ENCODE data around the gene HCK. TPM values are rescaled to one million over a fixed set of nuclear protein-coding genes. Genes with fewer than 3 reads are reported as not detected.

Gene HCK
- total and polyA plus RNA-seq, 9 of the 15 experiments (the other 6 are each of a cell fraction or from before 2014, with no cell fraction given) = 0.09 to 0.51 (median 0.27) TPM; not detected in 6

DNA sequence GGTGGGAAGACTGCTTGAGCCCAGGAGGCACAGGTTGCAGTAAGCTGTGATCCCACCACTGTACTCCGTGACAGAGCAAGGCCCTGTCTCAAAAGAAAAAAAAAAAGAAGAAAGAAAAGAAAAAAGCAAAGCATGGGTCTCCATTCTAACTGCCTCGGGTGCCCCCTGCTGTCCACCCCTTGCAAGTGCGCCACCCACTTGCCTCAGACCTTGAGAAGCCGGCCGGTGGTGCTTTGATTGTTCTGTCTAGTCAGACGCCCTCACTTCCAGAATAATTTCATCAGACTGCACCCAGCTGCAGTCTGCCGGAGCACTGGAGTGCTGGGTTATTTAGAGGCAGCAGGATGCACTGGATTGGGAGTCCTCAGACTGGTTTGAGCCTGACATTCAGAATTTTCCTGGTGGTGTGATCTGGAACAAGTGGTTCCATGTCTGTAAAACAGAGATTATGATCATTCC is 39.9 kb downstream of the HCK start:
- no peaks in the 10 kb centered on the region for H3K9me3 ChIP-seq (replicated peaks; ENCODE audit: control insufficient read depth, insufficient read depth, low read depth, low read length)
- no peaks in the 10 kb centered on the region for H3K9me1 ChIP-seq (ENCODE audit: control insufficient read depth, insufficient read depth, low read length)
- in situ Hi-C loops (cut with MboI) (no loop called here), intact Hi-C loops (cut with micrococcal nuclease) (loop anchor here (1.0 to 5.0 kb wide), 4 partner anchors 61 to 269 kb away; partner anchors contain the start of gene PDRG1)
- no peak overlapping the region for H3K9ac ChIP-seq (ENCODE audit: insufficient read depth in 1 of 2, low read depth in 2 of 2, low read length in 2 of 2)
- H3K27ac ChIP-seq (ENCODE audit: extremely low read depth, low read depth, low read length) = no peak overlapping the region
- no peaks in the 10 kb centered on the region for H3K36me3 ChIP-seq (ENCODE audit: control insufficient read depth, insufficient read depth, low read length)
- DNase-seq (ENCODE audit: extremely low read depth in 1 of 4, low spot score in 3 of 4) = peak; percentile 78 to 81 (median 79)
- ATAC-seq = peak; percentile 97
- H3K4me1 ChIP-seq (replicated peaks in 1 of 2; ENCODE audit: control insufficient read depth in 2 of 2, insufficient read depth in 2 of 2, low read length in 2 of 2) = no peaks in the 10 kb centered on the region; a peak in 2 of 5 replicates
- ChIA-PET CTCF (ENCODE audit: low intra/inter-chr PET ratio) (interaction anchor here (0.6 to 1.5 kb wide), 6 partner anchors 60 to 629 kb away, joined by 3 to 13 read pairs (median 4); no protein-coding TSS in a partner anchor), POLR2A (interaction anchor here (0.6 to 1.1 kb wide), 3 partner anchors 9 to 17 kb away, joined by 3 read pairs; no protein-coding TSS in a partner anchor)
- no peak overlapping the region for H2AFZ ChIP-seq (ENCODE audit: low read depth, low read length)
- H3K27me3 ChIP-seq (ENCODE audit: control insufficient read depth in 2 of 2, insufficient read depth in 2 of 2, low read length in 2 of 2) = peaks cover 20 to 51% of the 10 kb centered on the region in 2 experiments
- no peak overlapping the region for H3K4me2 ChIP-seq (ENCODE audit: insufficient read depth, low read length)
- H3K79me2 ChIP-seq (ENCODE audit: control insufficient read depth, insufficient read depth, low read length) = no peaks in the 10 kb centered on the region
- WGBS (ENCODE audit: insufficient coverage, low coverage, missing lambda C conversion rate) = 3% methylated on average over 6 of the region's 7 CpGs
- no TSS peak for BruUV-seq (replicated peaks)
- 0 out of 2 replicates have a peak, but pooled peaks cover 5% of the 10 kb centered on the region for H4K20me1 ChIP-seq (replicated peaks; ENCODE audit: control insufficient read depth, insufficient read depth, low read length)
- H3K4me3 ChIP-seq = no peak overlapping the region
- FAIRE-seq = peak; percentile 93
- peak; percentile 21; the same call in 1 of the 2 replicates for TF ChIP-seq CTBP1 (IDR thresholded peaks at IDR 0.05; ENCODE audit: borderline replicate concordance)
- no peak for TF ChIP-seq ZNF707 (CRISPR knock-in tag; conservative IDR thresholded peaks at IDR 0.05)
- no peak for TF ChIP-seq ZNF24 (IDR thresholded peaks at IDR 0.05)
- TF ChIP-seq, protein P1, sequence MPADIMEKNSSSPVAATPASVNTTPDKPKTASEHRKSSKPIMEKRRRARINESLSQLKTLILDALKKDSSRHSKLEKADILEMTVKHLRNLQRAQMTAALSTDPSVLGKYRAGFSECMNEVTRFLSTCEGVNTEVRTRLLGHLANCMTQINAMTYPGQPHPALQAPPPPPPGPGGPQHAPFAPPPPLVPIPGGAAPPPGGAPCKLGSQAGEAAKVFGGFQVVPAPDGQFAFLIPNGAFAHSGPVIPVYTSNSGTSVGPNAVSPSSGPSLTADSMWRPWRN (IDR thresholded peaks at IDR 0.05; ENCODE audit: low read depth) = no peak
- TF ChIP-seq MAZ (CRISPR knock-in tag; conservative IDR thresholded peaks at IDR 0.05 in 1 of 2, IDR thresholded peaks at IDR 0.05 in 1 of 2) = peak in 1 of 2 experiments; percentile 37; a peak in 1 of 4 replicates
- TF ChIP-seq POLR2B (IDR thresholded peaks at IDR 0.05; ENCODE audit: low read depth, partially characterized antibody) = no peak
- no peak for TF ChIP-seq LARP7 (IDR thresholded peaks at IDR 0.05)
- TF ChIP-seq OTX1 (CRISPR knock-in tag; IDR thresholded peaks at IDR 0.05) = no peak
- TF ChIP-seq TBP (optimal IDR thresholded peaks at IDR 0.05; ENCODE audit: low read depth, low read length) = no peak
- no peak for TF ChIP-seq CEBPG (CRISPR knock-in tag; IDR thresholded peaks at IDR 0.05)
- peak in 1 of 2 experiments; percentile 13; a peak in 1 of 4 replicates for TF ChIP-seq CEBPG (tag; conservative IDR thresholded peaks at IDR 0.05 in 1 of 2, IDR thresholded peaks at IDR 0.05 in 1 of 2)
- TF ChIP-seq KLF1 (tag; IDR thresholded peaks at IDR 0.05) = no peak
- TF ChIP-seq ZNF311 (CRISPR knock-in tag; IDR thresholded peaks at IDR 0.05) = no peak
- peak; percentile 56; the same call in 1 of the 2 replicates for TF ChIP-seq STAG1 (CRISPR knock-in tag; IDR thresholded peaks at IDR 0.05; ENCODE audit: borderline replicate concordance)
- TF ChIP-seq CC2D1A (IDR thresholded peaks at IDR 0.05) = peak; percentile 63; the same call in 1 of the 2 replicates
- TF ChIP-seq, protein P2, sequence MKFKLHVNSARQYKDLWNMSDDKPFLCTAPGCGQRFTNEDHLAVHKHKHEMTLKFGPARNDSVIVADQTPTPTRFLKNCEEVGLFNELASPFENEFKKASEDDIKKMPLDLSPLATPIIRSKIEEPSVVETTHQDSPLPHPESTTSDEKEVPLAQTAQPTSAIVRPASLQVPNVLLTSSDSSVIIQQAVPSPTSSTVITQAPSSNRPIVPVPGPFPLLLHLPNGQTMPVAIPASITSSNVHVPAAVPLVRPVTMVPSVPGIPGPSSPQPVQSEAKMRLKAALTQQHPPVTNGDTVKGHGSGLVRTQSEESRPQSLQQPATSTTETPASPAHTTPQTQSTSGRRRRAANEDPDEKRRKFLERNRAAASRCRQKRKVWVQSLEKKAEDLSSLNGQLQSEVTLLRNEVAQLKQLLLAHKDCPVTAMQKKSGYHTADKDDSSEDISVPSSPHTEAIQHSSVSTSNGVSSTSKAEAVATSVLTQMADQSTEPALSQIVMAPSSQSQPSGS (CRISPR knock-in tag; IDR thresholded peaks at IDR 0.05) = no peak
- TF ChIP-seq, protein P3, sequence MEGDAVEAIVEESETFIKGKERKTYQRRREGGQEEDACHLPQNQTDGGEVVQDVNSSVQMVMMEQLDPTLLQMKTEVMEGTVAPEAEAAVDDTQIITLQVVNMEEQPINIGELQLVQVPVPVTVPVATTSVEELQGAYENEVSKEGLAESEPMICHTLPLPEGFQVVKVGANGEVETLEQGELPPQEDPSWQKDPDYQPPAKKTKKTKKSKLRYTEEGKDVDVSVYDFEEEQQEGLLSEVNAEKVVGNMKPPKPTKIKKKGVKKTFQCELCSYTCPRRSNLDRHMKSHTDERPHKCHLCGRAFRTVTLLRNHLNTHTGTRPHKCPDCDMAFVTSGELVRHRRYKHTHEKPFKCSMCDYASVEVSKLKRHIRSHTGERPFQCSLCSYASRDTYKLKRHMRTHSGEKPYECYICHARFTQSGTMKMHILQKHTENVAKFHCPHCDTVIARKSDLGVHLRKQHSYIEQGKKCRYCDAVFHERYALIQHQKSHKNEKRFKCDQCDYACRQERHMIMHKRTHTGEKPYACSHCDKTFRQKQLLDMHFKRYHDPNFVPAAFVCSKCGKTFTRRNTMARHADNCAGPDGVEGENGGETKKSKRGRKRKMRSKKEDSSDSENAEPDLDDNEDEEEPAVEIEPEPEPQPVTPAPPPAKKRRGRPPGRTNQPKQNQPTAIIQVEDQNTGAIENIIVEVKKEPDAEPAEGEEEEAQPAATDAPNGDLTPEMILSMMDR (IDR thresholded peaks at IDR 0.05 in 2 of 3, conservative IDR thresholded peaks at IDR 0.05 in 1 of 3; ENCODE audit: insufficient read depth in 2 of 3, low read depth in 1 of 3, low read length in 3 of 3) = peak; percentile 88 to 94 (median 88)

All from K562 (cell line).